ENCODE data around the gene ARHGEF26.

- TF ChIP-seq EP300 (IDR thresholded peaks at IDR 0.05) (no peak), CTCF (IDR thresholded peaks at IDR 0.05) (no peak), POLR2A (IDR thresholded peaks at IDR 0.05) (no peak), POLR2AphosphoS5 (IDR thresholded peaks at IDR 0.05) (no peak)
Observed at GRCh38 chr3:154254527-154254926, 133.3 kb downstream of the ARHGEF26 start.
